Measurements from ENCODE around the gene BMAL1.

GRCh38 chr11:13327421-13327820 lies 49.8 kb downstream of the BMAL1 start:
- TF ChIP-seq EP300 (IDR thresholded peaks at IDR 0.05) (no peak), CTCF (IDR thresholded peaks at IDR 0.05) (no peak), POLR2A (IDR thresholded peaks at IDR 0.05) (no peak)
